H1 (cell line): ENCODE data around the gene UGT1A6. TPM values are rescaled to one million over a fixed set of nuclear protein-coding genes. Genes with fewer than 3 reads are reported as not detected.

ENCODE experiments used
- CTBP2 ChIP-seq: IDR thresholded peaks from 2 replicates; pipeline ENCODE4 v1.7.0; 2011; ENCODE audit warnings: borderline replicate concordance, mild to moderate bottlenecking, moderate library complexity, mixed read lengths, low read length; ENCODE audit not compliant: insufficient read depth, insufficient read length
- POLR2AphosphoS5 ChIP-seq: IDR thresholded peaks from 2 replicates; pipeline ENCODE4 v1.6.1; 2011; ENCODE audit warnings: low read depth, low read length
- RBBP5 ChIP-seq: IDR thresholded peaks from 2 replicates; pipeline ENCODE4 v1.7.1; 2012; ENCODE audit warnings: low read depth, mild to moderate bottlenecking, inconsistent platforms, low read length, moderate library complexity, borderline replicate concordance
- polyA plus RNA-seq, 7 experiments: library from polyadenylated mRNA; depleted of rRNA in 3 of 7; stranded (reverse) in 5 of 7; unstranded in 2 of 7; fragments of >200 nt in 5 of 7; fragments of 200-250 nt in 2 of 7; gene quantifications; 1 replicate in 5 of 7; 2 replicates in 1 of 7; 4 replicates in 1 of 7; pipeline versions ENCODE4 v1.2.1 to v1.2.3, GENCODE V29; 2011 to 2013; ENCODE audit warnings: missing spikeins in 2 of 7, mixed read lengths in 2 of 7
- total RNA-seq: library from RNA; stranded (reverse); fragmentation: NEBNext Ultra II Directional; extraction: Animal tissue kit (Norgen Biotek cat#: 25700); gene quantifications from 2 replicates; pipeline ENCODE4 v1.2.1, GENCODE V29; 2021

The UGT1A6 gene
- total and polyA plus RNA-seq, 2 of the 8 experiments (the other 6 are each of a cell fraction or from before 2014, with no cell fraction given), result not detected

GRCh38 chr2:233810385-233810784, 117.7 kb downstream of the UGT1A6 start (continued):
- TF ChIP-seq CTBP2 (no peak), POLR2AphosphoS5 (no peak), RBBP5 (no peak)
- TF ChIP-seq, all 59 proteins: peak for 0
